Measurements from ENCODE around the gene UBR1. TPM values are rescaled to one million over a fixed set of nuclear protein-coding genes. Genes with fewer than 3 reads are reported as not detected.
"Not testable (repeated sequence)": the region's sequence is repeated elsewhere in the genome, so short reads cannot be mapped to it uniquely, and the experiment has no call there.

UBR1 gene
- total RNA-seq, 2 donors from 2014 or later, result 27.2 to 28.0 TPM

GRCh38 chr15:42964476-42964875, 141.4 kb downstream of the UBR1 start:
- Histone ChIP-seq H3K27me3 (replicated peaks; ENCODE audit: insufficient read depth) (no peaks in the 10 kb centered on the region), H3K36me3 (peaks cover 0 to 9% of the 10 kb centered on the region in 2 donors), H3K9me3 (no peaks in the 10 kb centered on the region), H3K4me3 (no peak overlapping the region), H3K27ac (no peak overlapping the region), H3K4me1 (replicated peaks) (no peaks in the 10 kb centered on the region)
- DNase-seq (ENCODE audit: low spot score), result no peak
- intact Hi-C loops (cut with DNase I), result no loop called here
- 96% methylated on average over 5 of the region's 5 CpGs for whole genome bisulfite sequencing
- TF ChIP-seq POLR2A (IDR thresholded peaks at IDR 0.05) (no peak), CTCF (IDR thresholded peaks at IDR 0.05) (no peak), POLR2AphosphoS5 (IDR thresholded peaks at IDR 0.05) (no peak)

GRCh38 chr15:42955518-42955917, 150.3 kb downstream of the UBR1 start:
- TF ChIP-seq CTCF (IDR thresholded peaks at IDR 0.05), result no peak
- TF ChIP-seq POLR2AphosphoS5 (IDR thresholded peaks at IDR 0.05), result no peak
- TF ChIP-seq POLR2A (IDR thresholded peaks at IDR 0.05), result no peak
- H3K36me3 ChIP-seq, result peaks cover 0 to 12% of the 10 kb centered on the region in 2 donors
- no peak overlapping the region for H3K27ac ChIP-seq
- no peaks in the 10 kb centered on the region for H3K27me3 ChIP-seq (replicated peaks; ENCODE audit: insufficient read depth)
- no peak for DNase-seq (ENCODE audit: low spot score)
- intact Hi-C loops (cut with DNase I), result no loop called here
- H3K4me1 ChIP-seq (replicated peaks), result no peaks in the 10 kb centered on the region
- no peak overlapping the region for H3K4me3 ChIP-seq
- no peaks in the 10 kb centered on the region for H3K9me3 ChIP-seq

GRCh38 chr15:42954291-42954690, 151.5 kb downstream of the UBR1 start:
- TF ChIP-seq CTCF (IDR thresholded peaks at IDR 0.05) (no peak), POLR2AphosphoS5 (IDR thresholded peaks at IDR 0.05) (no peak), POLR2A (IDR thresholded peaks at IDR 0.05) (no peak)
- Histone ChIP-seq H3K4me3 (no peak overlapping the region), H3K27ac (no peak overlapping the region), H3K9me3 (no peaks in the 10 kb centered on the region), H3K36me3 (peaks cover 0 to 12% of the 10 kb centered on the region in 2 donors), H3K27me3 (replicated peaks; ENCODE audit: insufficient read depth) (no peaks in the 10 kb centered on the region), H3K4me1 (replicated peaks) (no peaks in the 10 kb centered on the region)
- intact Hi-C loops (cut with DNase I), result no loop called here
- DNase-seq (ENCODE audit: low spot score), result no peak
- 95% methylated on average over 4 of the region's 4 CpGs for WGBS

- H3K4me1 ChIP-seq (replicated peaks); DNase-seq (ENCODE audit: low spot score); H3K4me3 ChIP-seq; H3K27ac ChIP-seq; H3K27me3 ChIP-seq (replicated peaks; ENCODE audit: insufficient read depth); H3K9me3 ChIP-seq; intact Hi-C loops (cut with DNase I): not testable (repeated sequence)
- WGBS, result 97% methylated on average over 3 of the region's 3 CpGs
- peaks cover 0 to 12% of the 10 kb centered on the region in 2 donors for H3K36me3 ChIP-seq
Measured at GRCh38 chr15:42948898-42949297, 156.9 kb downstream of the UBR1 start.

- no peaks in the 10 kb centered on the region for H3K9me3 ChIP-seq
- TF ChIP-seq CTCF (IDR thresholded peaks at IDR 0.05), result no peak
- no peak overlapping the region for H3K4me3 ChIP-seq
- H3K27ac ChIP-seq, result no peak overlapping the region
- no peaks in the 10 kb centered on the region for H3K4me1 ChIP-seq (replicated peaks)
- no peaks in the 10 kb centered on the region for H3K27me3 ChIP-seq (replicated peaks; ENCODE audit: insufficient read depth)
- intact Hi-C loops (cut with DNase I), result no loop called here
- WGBS, result 90% methylated on average over 1 of the region's 1 CpG
- no peaks in the 10 kb centered on the region for H3K36me3 ChIP-seq
- no peak for DNase-seq (ENCODE audit: low spot score)
Measured at GRCh38 chr15:42940527-42940926, 165.3 kb downstream of the UBR1 start.

Data from prostate gland (tissue), 2 donors.